ENCODE data around the gene RBMS1.

Gene RBMS1

DNA sequence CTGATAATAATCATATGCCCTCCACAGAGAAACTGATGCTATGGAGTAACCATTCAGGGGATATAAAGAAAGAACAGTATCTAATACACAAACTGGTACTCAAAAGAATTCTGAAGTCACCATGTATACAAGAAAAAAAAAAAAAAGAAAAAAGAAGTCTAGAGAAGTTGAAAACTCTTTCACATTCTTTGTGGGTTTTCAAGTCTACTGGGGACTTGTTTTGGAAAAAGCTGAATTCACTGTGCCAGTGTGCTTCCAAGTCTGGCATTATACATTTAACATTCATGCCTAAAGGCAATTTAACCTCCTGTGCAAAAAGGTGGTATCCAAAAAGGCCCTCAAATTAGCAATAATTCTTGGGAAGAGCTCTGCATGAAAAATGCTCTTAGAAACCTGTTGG is 198.7 kb downstream of the RBMS1 start:
- DNase-seq (ENCODE audit: low read depth, low spot score), result no peak
- ChIA-PET POLR2A (interaction anchor here (1.2 kb wide), 1 partner anchor 8 kb away, joined by 4 read pairs; no protein-coding TSS in a partner anchor), CTCF (interaction anchor here (0.6 to 4.1 kb wide), 8 partner anchors 9 to 769 kb away, joined by 3 to 19 read pairs (median 4); no protein-coding TSS in a partner anchor)
- H3K4me3 ChIP-seq (ENCODE audit: low read depth, low read length), result no peak overlapping the region
- TF ChIP-seq, protein P1, sequence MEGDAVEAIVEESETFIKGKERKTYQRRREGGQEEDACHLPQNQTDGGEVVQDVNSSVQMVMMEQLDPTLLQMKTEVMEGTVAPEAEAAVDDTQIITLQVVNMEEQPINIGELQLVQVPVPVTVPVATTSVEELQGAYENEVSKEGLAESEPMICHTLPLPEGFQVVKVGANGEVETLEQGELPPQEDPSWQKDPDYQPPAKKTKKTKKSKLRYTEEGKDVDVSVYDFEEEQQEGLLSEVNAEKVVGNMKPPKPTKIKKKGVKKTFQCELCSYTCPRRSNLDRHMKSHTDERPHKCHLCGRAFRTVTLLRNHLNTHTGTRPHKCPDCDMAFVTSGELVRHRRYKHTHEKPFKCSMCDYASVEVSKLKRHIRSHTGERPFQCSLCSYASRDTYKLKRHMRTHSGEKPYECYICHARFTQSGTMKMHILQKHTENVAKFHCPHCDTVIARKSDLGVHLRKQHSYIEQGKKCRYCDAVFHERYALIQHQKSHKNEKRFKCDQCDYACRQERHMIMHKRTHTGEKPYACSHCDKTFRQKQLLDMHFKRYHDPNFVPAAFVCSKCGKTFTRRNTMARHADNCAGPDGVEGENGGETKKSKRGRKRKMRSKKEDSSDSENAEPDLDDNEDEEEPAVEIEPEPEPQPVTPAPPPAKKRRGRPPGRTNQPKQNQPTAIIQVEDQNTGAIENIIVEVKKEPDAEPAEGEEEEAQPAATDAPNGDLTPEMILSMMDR (IDR thresholded peaks at IDR 0.05; ENCODE audit: insufficient read depth, low read length, missing control alignments), result no peak

DNA sequence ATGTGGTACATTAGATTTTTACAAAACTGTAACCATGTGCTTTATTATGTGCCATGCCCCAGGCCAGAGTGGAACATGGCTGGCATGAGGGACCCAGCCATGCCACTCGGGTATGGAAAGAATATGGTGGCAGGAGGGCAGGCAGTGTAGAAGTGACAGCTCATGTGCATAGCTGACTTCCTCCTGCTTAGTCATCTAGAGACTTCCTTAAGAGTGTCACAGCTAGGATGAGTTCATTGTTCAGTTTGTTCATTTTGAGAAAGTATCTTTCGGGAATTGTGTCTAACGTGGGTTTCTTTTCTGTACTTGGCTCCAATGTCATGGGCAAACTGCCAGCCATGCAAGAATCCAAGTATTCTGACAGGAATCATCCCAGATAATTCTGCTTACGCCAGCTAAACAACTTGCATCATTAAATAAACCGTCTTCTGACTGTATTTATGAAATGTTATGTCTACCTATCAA is 199.2 kb downstream of the RBMS1 start:
- CTCF ChIA-PET, result interaction anchor here (0.7 to 4.1 kb wide), 5 partner anchors 13 to 769 kb away, joined by 3 to 19 read pairs (median 4); no protein-coding TSS in a partner anchor
- DNase-seq (ENCODE audit: low read depth, low spot score), result no peak
- no peak overlapping the region for H3K4me3 ChIP-seq (ENCODE audit: low read depth, low read length)
- TF ChIP-seq, protein P1 (IDR thresholded peaks at IDR 0.05; ENCODE audit: insufficient read depth, low read length, missing control alignments), result no peak
- POLR2A ChIA-PET, result interaction anchor here (1.2 kb wide), 1 partner anchor 9 kb away, joined by 4 read pairs; no protein-coding TSS in a partner anchor

GRCh38 chr2:160293391-160294091 is 200.1 kb downstream of the RBMS1 start:
- CTCF ChIA-PET, result interaction anchor here (1.0 to 4.1 kb wide), 7 partner anchors 10 to 770 kb away, joined by 3 to 19 read pairs (median 5); no protein-coding TSS in a partner anchor
- H3K4me3 ChIP-seq (ENCODE audit: low read depth, low read length), result no peak overlapping the region
- peak; percentile 77 for DNase-seq (ENCODE audit: low read depth, low spot score)
- POLR2A ChIA-PET, result interaction anchor here (0.5 to 0.7 kb wide), 2 partner anchors 23 to 545 kb away, joined by 4 to 5 read pairs; no protein-coding TSS in a partner anchor
- TF ChIP-seq, protein P1 (IDR thresholded peaks at IDR 0.05; ENCODE audit: insufficient read depth, low read length, missing control alignments), result no peak

- POLR2A ChIA-PET, result interaction anchor here (1.0 kb wide), 1 partner anchor 35 kb away, joined by 3 read pairs; no protein-coding TSS in a partner anchor
- H3K4me3 ChIP-seq (ENCODE audit: low read depth, low read length), result no peak overlapping the region
- TF ChIP-seq, protein P1 (IDR thresholded peaks at IDR 0.05; ENCODE audit: insufficient read depth, low read length, missing control alignments), result no peak
- DNase-seq (ENCODE audit: low read depth, low spot score), result no peak
- CTCF ChIA-PET, result interaction anchor here (0.9 to 4.1 kb wide), 10 partner anchors 8 to 678 kb away, joined by 3 to 19 read pairs (median 4); no protein-coding TSS in a partner anchor
These were observed 201.4 kb downstream of the RBMS1 start for GRCh38 chr2:160292225-160292624.

- ChIA-PET CTCF (interaction anchor here (0.7 to 4.1 kb wide), 10 partner anchors 13 to 703 kb away, joined by 3 to 19 read pairs (median 3); no protein-coding TSS in a partner anchor), POLR2A (no interaction called here)
- no peak for DNase-seq (ENCODE audit: low read depth, low spot score)
- TF ChIP-seq, protein P1 (IDR thresholded peaks at IDR 0.05; ENCODE audit: insufficient read depth, low read length, missing control alignments), result no peak
- no peak overlapping the region for H3K4me3 ChIP-seq (ENCODE audit: low read depth, low read length)
These were observed 202.2 kb downstream of the RBMS1 start for GRCh38 chr2:160291382-160291781.

DNA sequence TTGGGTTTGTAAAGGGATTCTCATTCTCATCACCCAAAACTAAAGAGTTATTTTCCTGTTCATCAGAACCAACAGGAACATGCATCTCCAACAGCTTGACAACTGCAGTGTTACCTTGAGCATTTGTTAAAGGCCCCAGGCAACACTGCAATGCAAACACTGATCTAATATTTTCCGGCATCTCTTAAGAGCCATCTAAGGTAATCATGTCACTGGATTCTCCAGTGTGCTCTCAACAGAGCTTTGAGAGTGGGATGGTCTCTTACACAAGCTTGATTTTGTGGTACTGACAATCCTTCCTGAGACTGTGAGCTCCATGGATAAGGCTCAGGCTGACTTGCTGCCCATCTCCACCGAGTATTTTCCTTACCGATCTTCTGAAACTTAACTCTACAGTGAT is 203.0 kb downstream of the RBMS1 start:
- ChIA-PET POLR2A (no interaction called here), CTCF (interaction anchor here (0.7 to 3.0 kb wide), 9 partner anchors 9 to 704 kb away, joined by 3 to 17 read pairs (median 3); no protein-coding TSS in a partner anchor)
- TF ChIP-seq, protein P1 (IDR thresholded peaks at IDR 0.05; ENCODE audit: insufficient read depth, low read length, missing control alignments), result no peak
- no peak overlapping the region for H3K4me3 ChIP-seq (ENCODE audit: low read depth, low read length)
- no peak for DNase-seq (ENCODE audit: low read depth, low spot score)

Measured in AG04449 (cell line).